ENCODE results near the gene ANKS6.

ANKS6 gene

GRCh38 chr9:98796364-98797101 lies at the start of gene ANKS6:
TSS of gene ANKS6 (minus strand) at chr9:98796555. CDS start at chr9:98796491, 64 bp downstream.
- DNase-seq = peak; percentile 77

- no peak for DNase-seq
These were observed 49.7 kb upstream of the ANKS6 start for GRCh38 chr9:98846081-98846480.

- DNase-seq = no peak
These were observed 46.2 kb upstream of the ANKS6 start for GRCh38 chr9:98842510-98842909.

- no peak for DNase-seq
These were observed 43.4 kb upstream of the ANKS6 start for GRCh38 chr9:98839724-98840123.

GRCh38 chr9:98838868-98839565 lies 42.7 kb upstream of the ANKS6 start:
- no peak for DNase-seq

GRCh38 chr9:98838155-98838867 lies 42.0 kb upstream of the ANKS6 start:
- DNase-seq = no peak

GRCh38 chr9:98837516-98837915 lies 41.2 kb upstream of the ANKS6 start:
- no peak for DNase-seq

GRCh38 chr9:98836206-98836605 lies 39.9 kb upstream of the ANKS6 start:
- no peak for DNase-seq

GRCh38 chr9:98834386-98834785 lies 38.0 kb upstream of the ANKS6 start:
- no peak for DNase-seq

GRCh38 chr9:98833090-98833956 lies 37.0 kb upstream of the ANKS6 start:
- no peak for DNase-seq

- no peak for DNase-seq
These were observed 36.4 kb upstream of the ANKS6 start for GRCh38 chr9:98832768-98833089.

GRCh38 chr9:98831696-98832095 lies 35.3 kb upstream of the ANKS6 start:
- no peak for DNase-seq

- DNase-seq = no peak
These were observed 34.2 kb upstream of the ANKS6 start for GRCh38 chr9:98830554-98830953.

GRCh38 chr9:98829766-98830165 lies 33.4 kb upstream of the ANKS6 start:
- no peak for DNase-seq

GRCh38 chr9:98826716-98827115 lies 30.4 kb upstream of the ANKS6 start:
- DNase-seq = no peak

- DNase-seq = no peak
These were observed 29.1 kb upstream of the ANKS6 start for GRCh38 chr9:98825414-98825813.

- DNase-seq = no peak
These were observed 27.4 kb upstream of the ANKS6 start for GRCh38 chr9:98823666-98824334.

- no peak for DNase-seq
These were observed 26.3 kb upstream of the ANKS6 start for GRCh38 chr9:98822661-98823060.

- no peak for DNase-seq
These were observed 25.5 kb upstream of the ANKS6 start for GRCh38 chr9:98821831-98822230.

GRCh38 chr9:98819231-98819630 lies 22.9 kb upstream of the ANKS6 start:
- no peak for DNase-seq

GRCh38 chr9:98818764-98819163 lies 22.4 kb upstream of the ANKS6 start:
- DNase-seq = no peak

- DNase-seq = no peak
These were observed 19.1 kb upstream of the ANKS6 start for GRCh38 chr9:98815391-98815951.

All from stimulated activated CD4-positive, alpha-beta T cell treated with anti-CD3 and anti-CD28 coated beads, Interleukin-1b, Interleukin-23, amount 100 ng/mL, for 48 hours (primary cell).